Activated CD4-positive, alpha-beta T cell treated with anti-CD3 and anti-CD28 coated beads, Interleukin-2, amount 50 U/mL, for 4 hours (primary cell): ENCODE results near the gene PSEN1.

ENCODE experiments used
- DNase-seq, 2 experiments: peaks; one replicate each; pipeline ENCODE4 v3.0.0-alpha.2; 2020

Gene PSEN1

DNA sequence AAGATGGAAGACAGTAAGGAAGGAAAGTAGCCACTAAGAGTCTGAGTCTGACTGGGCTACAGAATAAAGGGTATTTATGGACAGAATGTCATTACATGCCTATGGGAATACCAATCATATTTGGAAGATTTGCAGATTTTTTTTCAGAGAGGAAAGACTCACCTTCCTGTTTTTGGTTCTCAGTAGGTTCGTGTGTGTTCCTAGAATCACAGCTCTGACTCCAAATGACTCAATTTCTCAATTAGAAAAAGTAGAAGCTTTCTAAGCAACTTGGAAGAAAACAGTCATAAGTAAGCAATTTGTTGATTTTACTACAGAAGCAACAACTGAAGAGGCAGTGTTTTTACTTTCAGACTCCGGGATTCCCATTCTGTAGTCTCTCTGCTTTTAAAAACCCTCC lies 85.6 kb downstream of the PSEN1 start:
- no peak for DNase-seq

DNA sequence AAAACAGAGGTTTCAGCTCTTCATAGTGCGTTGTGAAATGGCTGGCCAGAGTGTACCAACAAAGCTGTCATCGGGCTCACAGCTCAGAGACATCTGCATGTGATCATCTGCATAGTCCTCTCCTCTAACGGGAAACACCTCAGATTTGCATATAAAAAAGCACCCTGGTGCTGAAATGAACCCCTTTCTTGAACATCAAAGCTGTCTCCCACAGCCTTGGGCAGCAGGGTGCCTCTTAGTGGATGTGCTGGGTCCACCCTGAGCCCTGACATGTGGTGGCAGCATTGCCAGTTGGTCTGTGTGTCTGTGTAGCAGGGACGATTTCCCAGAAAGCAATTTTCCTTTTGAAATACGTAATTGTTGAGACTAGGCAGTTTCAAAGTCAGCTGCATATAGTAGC lies 86.7 kb downstream of the PSEN1 start:
- no peak for DNase-seq

DNA sequence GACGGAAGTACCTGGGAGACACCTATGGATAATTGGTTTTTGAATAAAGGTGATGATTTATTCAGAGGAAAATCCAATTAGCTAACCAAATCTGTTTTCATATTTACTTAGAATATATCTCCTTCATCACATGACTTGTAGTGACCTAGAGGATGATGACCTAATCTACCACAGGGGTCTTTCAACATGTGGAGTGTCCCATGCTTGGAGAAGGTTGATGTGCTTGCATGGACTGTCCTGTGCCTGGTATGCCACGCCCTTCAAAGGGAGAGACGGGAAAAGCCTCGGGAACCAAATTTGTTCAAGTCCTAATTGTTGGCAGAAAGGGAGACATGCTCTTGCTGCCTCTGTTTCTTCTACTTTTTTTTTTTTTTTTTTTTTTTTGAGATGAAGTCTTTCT lies 89.2 kb downstream of the PSEN1 start:
- DNase-seq, result no peak

DNA sequence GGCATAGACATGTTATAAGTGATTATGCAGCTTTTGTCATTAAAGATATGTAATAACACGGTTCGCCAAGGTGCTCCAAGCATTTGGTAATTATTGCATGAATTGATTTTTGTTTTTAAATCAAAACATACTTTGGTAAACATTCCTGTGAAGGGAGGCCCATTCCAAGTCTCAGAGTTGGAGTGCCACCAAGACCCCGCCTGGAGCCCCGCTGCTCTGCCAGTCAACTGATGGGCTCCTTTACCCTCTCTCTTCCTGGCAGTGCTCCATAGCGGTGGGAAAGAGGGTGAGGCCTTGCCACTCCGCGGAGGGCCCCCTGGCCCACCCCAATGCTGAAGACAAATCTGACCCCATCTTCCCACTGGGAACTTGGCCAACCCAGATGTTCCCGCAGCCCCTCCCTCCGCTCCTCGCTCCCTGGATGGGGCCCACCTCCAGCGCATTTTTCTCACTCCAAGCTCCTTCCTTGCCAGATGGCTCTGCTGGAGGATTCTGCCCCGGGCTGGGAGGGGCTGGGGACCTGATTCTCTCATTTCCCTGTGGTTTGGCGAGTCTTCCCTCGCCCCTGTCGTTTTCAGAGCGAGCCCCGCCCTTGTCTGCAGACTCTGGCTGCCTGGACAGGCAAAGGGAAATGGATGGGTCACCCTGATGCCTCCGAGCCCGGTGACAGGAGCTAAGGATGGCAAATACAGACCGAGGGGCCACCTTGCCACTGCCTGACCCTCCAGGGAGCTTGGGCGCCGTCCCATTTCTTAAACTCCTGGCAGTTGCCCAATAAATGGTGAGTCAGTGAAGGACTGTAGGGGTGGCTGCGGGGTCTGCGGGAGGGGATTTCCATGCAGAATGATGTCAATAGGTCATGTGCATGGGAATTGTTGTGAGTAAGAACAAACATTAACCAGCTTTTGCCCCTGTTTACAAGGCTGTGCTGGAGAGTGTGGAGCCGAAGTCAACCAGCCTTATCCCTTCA lies 91.8 kb downstream of the PSEN1 start:
- no peak for DNase-seq

DNA sequence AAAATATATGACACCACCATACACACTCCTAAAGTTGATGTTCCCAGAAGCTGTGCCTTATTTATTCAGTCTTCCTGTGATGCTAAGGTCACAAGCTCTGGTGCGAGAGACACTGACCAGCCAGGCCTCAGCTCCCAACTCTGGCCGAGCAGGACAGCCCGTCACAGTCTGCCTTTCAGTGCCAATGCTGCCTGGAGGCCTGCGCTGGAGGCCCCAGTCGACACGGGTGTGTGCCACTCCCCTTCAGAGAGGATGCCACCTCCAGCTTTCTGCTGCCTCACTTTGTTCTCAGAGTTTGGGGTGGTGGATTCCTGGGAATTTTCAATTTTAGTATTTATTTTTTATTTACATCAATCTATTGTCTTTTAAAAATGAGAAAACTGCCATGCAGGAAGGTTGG lies 93.7 kb downstream of the PSEN1 start:
- no peak for DNase-seq

DNA sequence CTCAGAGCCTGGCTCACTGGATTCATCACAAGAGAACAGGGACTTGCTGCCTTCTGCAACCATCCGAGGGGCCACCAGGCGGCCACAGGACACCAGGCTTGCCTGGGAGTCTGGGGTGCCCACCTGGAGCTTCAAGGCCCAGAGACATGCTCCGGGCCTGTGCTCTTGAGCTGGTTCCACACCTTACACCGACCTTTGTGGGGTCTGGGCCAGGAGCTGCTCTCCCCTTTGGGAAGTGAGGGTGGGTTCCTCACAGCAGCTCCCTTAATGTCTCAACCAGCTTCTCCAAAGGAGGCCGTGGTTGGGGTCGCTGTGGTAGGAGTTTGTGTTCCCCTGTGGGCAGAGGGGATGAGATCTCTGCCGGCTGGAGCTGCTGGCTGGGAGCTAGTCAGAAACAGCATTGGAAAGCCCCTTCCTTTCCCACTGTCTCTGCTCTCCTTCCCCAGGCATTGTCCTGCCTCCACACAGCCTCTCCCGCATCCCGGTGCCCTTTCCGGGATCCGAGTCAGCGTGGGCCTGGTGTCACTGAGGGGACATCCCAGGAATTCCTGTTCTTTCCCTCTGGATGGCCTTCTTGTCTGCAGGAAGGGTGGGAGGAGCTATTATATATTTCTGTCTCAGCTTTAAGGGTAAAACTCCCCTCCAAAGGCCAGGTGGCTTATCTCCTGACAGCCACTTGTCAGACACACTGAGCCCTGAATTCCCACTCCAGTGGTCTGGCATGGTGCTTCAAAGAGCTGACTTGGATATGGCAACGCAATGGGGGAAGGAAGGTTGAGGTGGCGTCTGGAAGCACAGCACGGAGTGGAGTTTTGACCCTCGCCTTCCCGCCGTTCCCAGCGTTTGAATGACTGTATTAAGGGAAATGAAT lies 95.9 kb downstream of the PSEN1 start:
- no peak for DNase-seq

DNA sequence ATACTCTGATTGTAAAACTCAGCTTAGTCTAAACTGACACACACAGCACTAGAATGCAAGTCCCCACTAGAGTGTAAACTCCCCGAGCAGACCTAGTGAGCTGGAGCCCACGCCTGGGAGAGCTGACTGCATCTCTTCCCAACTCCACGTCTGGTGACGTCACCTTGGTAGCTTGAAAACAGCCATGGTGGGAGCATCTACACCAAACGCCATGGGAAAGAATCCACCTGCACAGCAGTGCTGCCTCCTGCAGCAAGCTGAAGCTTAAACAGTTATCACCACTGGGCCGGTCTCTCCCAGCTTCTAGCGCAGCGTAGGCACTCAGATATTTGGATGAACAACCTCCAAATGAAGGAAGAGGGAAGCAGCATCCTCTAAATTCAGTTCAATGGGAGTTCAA lies 96.7 kb downstream of the PSEN1 start:
- no peak for DNase-seq

DNA sequence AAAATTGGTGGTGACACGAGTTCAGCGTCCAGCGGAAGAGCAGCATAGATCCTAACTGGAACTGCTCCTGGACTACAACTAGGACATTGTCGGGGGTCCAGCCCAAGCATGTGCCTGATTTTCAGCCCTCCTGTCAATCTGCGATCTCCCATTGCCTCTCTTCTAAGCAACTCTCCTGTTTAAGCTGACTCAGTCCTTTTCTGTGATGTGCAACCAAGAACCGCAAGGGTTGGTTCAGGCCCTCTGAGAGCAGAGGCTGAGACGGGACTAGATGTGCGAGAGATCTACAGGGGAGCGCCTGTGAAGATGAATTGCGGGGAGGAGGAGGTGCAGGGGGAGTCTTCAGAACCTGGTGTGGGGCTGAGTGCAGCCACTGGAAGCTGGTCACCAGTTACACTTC lies 97.3 kb downstream of the PSEN1 start:
- no peak for DNase-seq

DNA sequence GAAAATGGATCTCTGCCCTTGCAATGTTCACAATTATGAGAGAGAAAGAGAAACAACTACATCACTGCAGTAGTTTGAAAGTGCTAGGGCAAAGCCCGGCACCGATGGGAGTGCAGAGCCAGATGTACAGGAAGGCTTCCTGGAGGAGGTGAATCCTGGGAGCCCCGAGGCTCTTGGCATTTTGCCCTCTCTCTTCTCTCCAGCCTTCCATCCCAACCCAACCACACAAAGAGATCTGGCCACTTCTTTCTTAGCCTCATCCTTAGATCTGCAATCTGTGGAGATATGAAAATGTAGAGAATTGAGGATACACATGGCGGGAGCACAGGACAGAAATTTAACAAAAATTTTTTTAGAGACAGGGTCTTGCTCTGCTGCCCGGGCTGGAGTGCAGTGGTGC lies 97.7 kb downstream of the PSEN1 start:
- no peak for DNase-seq

DNA sequence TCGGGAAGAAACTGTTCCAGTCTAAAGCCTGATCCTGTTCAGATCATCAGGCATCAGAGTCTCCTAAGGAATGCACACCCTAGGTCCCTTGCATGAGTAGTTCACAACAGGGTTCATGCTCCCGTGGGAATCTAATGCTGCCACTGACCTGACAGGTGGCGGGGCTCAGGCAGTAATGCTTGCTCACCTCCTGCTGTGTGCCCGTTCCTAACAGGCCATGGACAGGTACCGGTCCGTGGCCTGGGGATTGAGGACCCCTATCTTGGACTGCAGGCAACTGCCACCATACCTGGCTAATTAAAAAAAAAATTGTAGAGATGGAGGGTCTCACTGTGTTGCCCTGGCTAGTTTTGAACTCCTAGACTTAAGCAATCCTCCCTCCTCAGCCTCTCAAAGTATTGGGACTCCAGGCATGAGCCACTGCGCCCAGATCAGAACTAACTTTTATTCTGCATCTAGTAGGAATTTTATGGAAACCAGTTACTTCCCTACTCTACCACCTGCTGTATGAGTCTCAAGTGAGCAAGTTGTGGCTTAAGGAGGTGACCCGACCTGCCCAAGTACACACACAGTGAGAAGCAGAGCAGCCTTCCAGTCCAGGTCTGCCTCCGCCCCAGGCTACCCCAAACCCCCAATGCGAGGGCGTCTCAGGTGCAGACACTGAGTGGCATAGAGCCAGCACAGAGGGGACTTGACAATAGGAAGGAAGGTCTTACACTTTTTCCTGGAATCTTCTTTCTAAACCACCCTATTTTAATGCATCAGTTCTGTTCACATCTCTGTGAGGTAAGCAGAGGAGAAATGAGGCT lies 98.5 kb downstream of the PSEN1 start:
- DNase-seq, result no peak

DNA sequence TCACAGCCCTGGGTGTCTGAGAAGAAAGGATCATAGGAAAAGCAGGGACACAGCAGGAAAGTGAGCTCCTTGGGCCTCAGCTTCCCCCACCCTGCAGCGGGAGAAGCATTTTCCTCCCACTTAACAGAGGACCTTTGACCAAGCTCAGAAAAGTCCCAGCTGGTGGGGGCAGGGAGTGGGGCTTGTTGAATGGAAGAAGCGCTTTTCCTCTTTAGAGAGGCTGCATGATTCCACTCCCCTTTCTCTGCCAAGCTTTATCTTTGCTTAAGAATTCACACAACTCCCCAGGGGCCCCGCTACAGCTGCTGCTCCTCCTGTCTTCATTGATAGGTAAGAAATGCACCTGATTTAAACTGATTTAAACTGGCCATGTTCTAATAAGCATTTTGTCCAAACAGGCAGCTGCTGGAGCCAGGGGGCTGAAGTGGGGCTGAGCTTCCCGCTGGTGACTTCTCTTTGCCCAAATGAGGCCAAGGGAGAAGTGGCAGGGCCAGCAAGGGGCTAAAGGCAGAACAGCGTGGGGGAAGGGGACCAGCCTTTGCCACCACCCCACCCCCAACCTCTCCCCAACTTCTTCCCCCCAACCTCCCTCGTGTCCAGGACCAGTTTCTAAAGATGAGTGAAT lies 99.3 kb downstream of the PSEN1 start:
- DNase-seq, result no peak

DNA sequence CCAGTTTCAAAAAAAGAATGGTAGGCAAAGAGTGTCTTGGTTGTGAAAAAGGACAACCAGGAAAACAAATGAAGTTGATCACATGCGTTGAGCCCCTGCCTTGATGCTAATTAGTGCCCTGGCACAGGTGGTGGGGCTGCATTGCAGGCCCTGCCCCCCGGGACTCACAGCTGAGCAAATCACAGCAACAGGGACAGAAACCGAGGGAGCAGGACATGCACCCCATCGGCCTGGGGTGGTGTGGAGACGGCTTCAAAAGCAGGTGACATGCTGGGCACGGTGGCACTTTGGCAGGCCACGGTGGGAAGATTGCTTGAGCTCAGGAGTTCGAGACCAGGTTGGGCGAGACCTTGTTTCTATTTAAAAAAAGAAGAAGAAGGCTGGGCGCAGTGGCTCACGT lies 99.8 kb downstream of the PSEN1 start:
- DNase-seq, result no peak

DNA sequence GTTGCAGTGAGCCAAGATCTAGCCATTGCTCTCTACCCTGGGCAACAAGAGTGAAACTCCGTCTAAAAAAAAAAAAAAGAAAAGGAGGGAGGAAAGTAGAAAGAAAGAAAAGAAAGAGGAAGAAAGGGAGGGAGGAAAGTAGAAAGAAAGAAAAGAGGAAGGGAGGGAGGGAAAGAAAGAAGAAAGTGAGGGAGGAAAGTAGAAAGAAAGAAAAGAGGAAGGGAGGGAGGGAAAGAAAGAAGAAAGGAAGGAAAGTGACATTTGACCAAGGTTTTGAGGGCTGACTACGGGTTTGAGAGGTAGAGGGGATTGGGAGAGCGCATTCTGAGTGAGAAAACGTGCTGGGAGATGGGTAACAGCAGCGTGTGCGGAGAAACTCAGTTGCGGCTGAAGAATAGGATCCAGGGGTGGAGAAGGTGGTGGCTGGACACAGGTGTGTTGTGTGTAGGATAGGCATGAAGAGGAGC lies 100.5 kb downstream of the PSEN1 start:
- no peak for DNase-seq

DNA sequence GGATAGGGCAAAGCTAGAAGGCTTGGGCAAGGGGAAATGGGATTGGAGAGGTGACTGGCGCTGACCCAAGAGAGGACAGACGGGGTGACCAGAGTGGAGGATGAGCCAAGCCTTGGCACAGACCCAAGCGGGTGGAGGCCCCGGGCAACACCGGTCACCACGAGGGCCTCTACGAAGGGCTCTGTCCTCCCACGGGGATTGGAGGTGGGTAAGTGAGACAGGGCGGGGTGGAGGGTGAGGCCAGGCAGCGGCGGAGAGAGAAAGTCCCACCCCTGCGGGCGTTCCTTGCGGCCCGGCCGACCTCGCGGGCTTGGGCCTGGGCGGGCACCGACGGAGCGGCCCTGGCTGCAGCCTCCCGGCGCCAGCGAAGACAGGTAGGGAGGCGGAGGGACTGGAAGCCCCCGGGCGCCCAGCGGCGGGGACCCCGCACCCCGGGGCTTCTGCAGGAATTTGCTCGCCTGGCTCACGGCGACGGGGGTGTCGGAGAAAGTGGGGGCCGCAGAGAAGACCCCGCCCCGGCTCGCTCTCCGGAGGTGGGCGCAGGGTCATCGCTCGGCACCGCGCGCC lies 101.0 kb downstream of the PSEN1 start, which contains the start of gene PAPLN:
Gene PAPLN (plus strand): TSS at position 288 of the 567 bp plus-strand sequence. CDS start 2,273 bp downstream, outside the sequence.
- DNase-seq, result no peak

DNA sequence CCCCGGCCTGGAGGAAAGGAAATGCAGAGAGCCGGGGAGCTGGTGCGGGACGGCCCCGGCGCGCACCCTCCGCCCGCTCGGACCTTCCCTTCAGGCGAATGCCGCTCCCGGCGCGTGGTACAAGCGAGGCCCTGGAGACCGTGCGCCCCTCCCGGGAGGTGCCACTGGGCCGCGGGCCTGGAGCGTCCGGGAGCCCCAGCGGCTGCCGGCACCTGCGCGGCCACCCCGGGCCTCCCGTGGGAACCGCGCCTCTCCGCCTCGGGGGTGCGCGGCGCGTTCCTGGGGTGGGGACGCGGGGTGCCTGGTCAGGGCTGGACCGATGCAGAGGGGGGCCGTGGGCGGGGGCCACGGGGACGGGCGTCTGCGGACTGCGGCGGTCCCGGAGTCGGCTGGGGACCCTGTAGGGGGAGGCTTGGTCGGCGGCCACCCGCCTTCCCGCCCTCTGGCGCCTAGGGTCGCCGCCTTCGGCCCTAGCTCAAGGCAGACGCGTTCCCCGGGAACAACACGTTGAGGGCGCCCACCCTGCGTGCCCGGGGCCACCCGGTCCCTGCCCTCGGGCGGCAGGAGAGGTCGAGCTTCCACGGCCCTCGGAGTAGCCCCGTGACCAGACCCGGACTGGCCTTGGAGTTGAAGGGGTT lies 101.6 kb downstream of the PSEN1 start:
- no peak for DNase-seq

DNA sequence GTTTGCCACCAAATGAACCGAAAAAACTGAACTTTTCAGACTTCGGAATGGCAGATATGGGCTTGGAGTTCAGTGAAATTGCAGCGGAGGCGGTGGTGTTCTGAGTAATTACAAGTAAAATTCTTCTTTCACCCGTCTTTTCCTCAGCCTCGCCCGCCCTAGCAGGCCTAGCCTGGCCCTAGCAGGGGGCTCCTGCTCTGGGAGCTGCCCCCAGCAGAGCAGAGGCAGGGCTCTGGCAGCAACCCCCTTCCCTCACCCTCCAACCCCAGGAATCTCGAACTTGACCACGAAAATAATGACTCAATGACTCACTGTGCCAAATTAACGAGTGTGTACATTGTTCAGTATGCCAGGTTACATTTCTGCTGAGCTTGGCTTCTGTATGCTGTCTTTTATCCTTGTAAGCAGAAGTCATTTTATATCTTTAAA lies 102.1 kb downstream of the PSEN1 start:
- DNase-seq, result no peak

DNA sequence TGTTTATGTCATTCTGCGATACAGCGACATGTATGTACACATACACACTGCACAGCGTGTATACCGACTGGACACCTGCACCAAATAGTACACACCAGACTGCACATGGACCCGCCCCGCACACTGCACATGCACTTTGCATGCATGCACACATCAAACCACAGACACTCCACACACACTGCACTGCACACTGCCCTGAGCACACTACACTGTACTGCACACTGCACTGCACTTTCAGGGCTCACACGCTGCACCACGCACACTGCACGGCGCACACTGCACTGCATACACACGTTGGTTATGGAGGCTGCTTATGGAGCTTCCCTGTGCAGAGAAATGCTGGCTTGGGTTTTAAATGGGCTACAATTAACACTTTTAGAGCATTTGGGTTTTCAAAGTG lies 102.6 kb downstream of the PSEN1 start:
- DNase-seq, result no peak

DNA sequence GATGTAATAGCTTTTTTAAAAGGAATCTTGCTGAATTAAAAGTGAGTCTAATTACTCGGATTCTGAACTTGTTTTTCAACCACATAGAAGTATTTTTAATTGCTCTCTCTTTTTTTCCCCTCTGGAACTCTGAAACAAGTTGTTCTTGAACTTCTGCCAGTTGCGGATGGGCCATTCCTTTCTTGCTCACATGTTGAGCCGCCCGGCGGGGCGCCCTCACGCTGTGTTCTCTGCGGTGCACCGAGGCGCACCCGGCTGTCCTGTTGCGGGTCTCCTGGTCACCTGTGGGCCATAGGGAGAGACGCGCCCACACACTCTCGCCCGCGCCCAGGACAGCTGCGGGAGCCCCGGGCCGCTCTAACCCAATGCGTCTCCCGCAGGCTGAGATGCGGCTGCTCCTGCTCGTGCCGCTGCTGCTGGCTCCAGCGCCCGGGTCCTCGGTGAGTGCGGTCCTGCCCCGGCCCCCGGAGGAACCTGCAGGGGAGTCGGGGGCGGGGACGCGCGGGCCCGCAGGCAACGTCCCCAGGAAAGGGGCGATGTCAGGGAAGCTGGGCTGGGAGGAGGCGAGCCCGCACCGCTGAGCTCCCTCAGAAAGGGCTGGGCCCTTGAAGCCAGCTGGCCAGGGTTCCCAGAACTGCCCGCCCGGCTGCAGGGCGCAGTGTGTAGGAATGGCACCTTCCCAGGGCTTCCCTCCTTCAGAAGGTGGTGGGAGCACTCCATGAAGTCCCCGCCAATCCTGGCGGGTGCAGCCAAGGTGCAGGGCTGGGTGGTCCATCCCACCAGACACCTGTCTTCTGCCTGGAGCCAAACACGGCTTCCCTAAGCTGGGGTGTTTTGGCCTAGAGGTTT lies 103.3 kb downstream of the PSEN1 start:
- no peak for DNase-seq

DNA sequence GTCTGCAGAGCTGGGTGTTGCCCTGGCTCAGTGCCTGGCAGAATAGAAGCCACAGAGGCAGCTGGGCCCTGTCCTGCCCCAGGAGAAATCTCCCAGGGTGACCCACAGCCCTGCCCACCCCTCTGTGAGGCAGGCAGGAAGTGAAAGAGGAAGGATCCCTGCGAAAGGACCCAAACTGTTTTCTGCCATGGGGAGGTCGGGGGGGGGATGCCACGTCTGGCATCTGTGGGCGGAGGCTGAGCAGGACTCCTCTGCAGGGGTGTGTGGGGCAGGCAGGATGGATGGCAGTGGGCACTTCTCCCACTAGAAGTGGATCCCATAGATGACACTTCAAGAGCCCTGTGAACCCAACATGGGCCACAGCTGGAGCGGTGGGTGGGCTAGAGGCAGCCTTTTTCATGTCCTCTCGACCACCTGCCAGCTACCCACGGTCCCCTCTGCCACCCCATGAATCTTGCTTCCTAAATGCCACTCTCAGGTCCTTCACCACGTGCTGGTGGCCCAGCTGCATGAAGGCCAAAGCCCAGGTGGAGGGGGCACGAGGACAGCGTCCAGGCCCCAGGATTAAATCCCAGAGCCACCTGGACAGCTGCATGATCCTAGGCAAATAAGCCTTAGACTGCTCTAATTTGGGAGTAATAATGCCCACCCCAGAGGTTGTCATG lies 104.6 kb downstream of the PSEN1 start:
- DNase-seq, result no peak
